ENCODE data around the gene TP73.

DNA sequence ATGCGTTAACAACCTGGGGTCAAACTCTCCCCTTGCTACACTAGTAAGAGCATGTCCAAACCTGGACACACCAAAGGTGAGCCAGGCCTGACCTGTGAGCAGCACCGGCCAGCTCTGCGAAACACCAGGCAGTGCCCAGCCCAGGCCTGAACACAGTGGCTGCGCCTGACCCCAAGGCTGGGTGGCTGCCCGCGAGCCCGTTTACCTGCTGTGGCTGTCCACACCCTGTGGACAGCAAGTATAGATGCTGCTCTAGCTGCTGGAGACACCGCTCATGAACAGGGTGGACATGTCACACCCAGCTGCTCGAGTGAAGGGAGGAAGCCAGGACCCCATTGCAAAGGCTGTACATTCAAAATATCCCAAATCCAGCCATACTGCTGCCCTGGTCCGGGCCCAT lies 92.3 kb downstream of the TP73 start:
- TF ChIP-seq SUZ12 (IDR thresholded peaks at IDR 0.05; ENCODE audit: extremely low read depth, insufficient read depth, insufficient read length) (no peak), YY1 (IDR thresholded peaks at IDR 0.05; ENCODE audit: insufficient read depth, insufficient read length) (no peak), ZNF274 (IDR thresholded peaks at IDR 0.05; ENCODE audit: low read depth, low read length) (no peak)
